A673 (cell line): ENCODE results near the gene DDR2. TPM values are rescaled to one million over a fixed set of nuclear protein-coding genes. Genes with fewer than 3 reads are reported as not detected.

Experiments
- BruUV-seq: library from RNA; stranded (reverse); fragments of 400-500 nt; replicated peaks from 2 replicates; lab custom pipeline; 2021; lab: Mats Ljungman, UMichigan
- CTCF ChIA-PET: fragments of 300-600 bp; sonication (Branson Sonifier 250); formaldehyde crosslinking; loops from one replicate; lab custom pipeline; 2022; ENCODE audit warnings: antibody characterized with exemption; lab: Charles Lee
- POLR2A ChIA-PET: fragments of 300-600 bp; sonication (Branson Sonifier 250); formaldehyde crosslinking; loops from one replicate; lab custom pipeline; 2022; ENCODE audit warnings: antibody characterized with exemption; ENCODE audit not compliant: low non-redundant PET; lab: Charles Lee
- DNase-seq: peaks from one replicate; pipeline ENCODE4 v3.0.0-alpha.2; 2015; ENCODE audit warnings: low spot score
- H3K27ac ChIP-seq: fragments of 200-600 bp; sonication (generic); 2 replicates; pipeline ENCODE4 v1.5.1; 2016; ENCODE audit warnings: mixed run types, low read depth, mild to moderate bottlenecking, mixed read lengths, antibody characterized with exemption, low read length; ENCODE audit not compliant: poor library complexity, severe bottlenecking
- H3K27me3 ChIP-seq: fragments of 200-600 bp; sonication (generic); replicated peaks from 2 replicates; pipeline ENCODE4 v1.6.1; 2017; ENCODE audit warnings: mixed run types, low read depth, mild to moderate bottlenecking, mixed read lengths, antibody characterized with exemption, low read length; ENCODE audit not compliant: insufficient read depth, poor library complexity
- H3K36me3 ChIP-seq: fragments of 200-600 bp; sonication (generic); 2 replicates; pipeline ENCODE4 v1.6.1; 2016; ENCODE audit warnings: mixed run types, mild to moderate bottlenecking, mixed read lengths, antibody characterized with exemption, low read length; ENCODE audit not compliant: insufficient read depth, poor library complexity, severe bottlenecking
- H3K4me1 ChIP-seq: fragments of 200-600 bp; sonication (generic); 2 replicates; pipeline ENCODE4 v1.6.1; 2017; ENCODE audit warnings: mixed run types, mild to moderate bottlenecking, mixed read lengths, antibody characterized with exemption, low read length; ENCODE audit not compliant: insufficient read depth, poor library complexity, severe bottlenecking
- H3K4me3 ChIP-seq: fragments of 200-600 bp; sonication (generic); 2 replicates; pipeline ENCODE4 v1.5.1; 2016; ENCODE audit warnings: low read depth, mixed run types, mild to moderate bottlenecking, mixed read lengths, low read length; ENCODE audit not compliant: poor library complexity, severe bottlenecking
- H3K9me3 ChIP-seq: fragments of 200-600 bp; sonication (generic); 2 replicates; pipeline ENCODE4 v1.6.1; 2016; ENCODE audit warnings: mixed run types, low read depth, mild to moderate bottlenecking, mixed read lengths, antibody characterized with exemption, low read length; ENCODE audit not compliant: poor library complexity, severe bottlenecking
- CTCF ChIP-seq: fragments of 300-800, 200-600 bp; sonication (generic); conservative IDR thresholded peaks from 2 replicates; pipeline ENCODE4 v1.5.1; 2017; ENCODE audit warnings: low read depth, mild to moderate bottlenecking, antibody characterized with exemption, low read length, moderate library complexity, mixed read lengths
- EZH2 ChIP-seq: fragments of 200-600 bp; sonication (generic); IDR thresholded peaks from 2 replicates; pipeline ENCODE4 v1.6.1; 2017; ENCODE audit warnings: borderline replicate concordance, low read depth, mild to moderate bottlenecking, mixed read lengths, antibody characterized with exemption, low read length; ENCODE audit not compliant: poor library complexity, severe bottlenecking
- intact Hi-C: fragments of 100-400 bp; cut with micrococcal nuclease; formaldehyde crosslinking; loops from one replicate; pipeline ENCODE4 v1.10.0; 2022; ENCODE audit not compliant: unreplicated experiment
- total RNA-seq: library from RNA; stranded (reverse); gene quantifications from 2 replicates; pipeline ENCODE4 v1.2.3, GENCODE V29; 2021

Gene DDR2
- total RNA-seq, 1 experiment from 2014 or later, result 121 TPM

- intact Hi-C loops, result no loop called here
- Histone ChIP-seq H3K4me3 (no peak overlapping the region), H3K36me3 (peaks cover 59% of the 10 kb centered on the region), H3K4me1 (peaks cover 21% of the 10 kb centered on the region), H3K27ac (no peak overlapping the region), H3K27me3 (no peaks in the 10 kb centered on the region), H3K9me3 (no peaks in the 10 kb centered on the region)
- ChIA-PET POLR2A (no interaction called here), CTCF (no interaction called here)
- TF ChIP-seq EZH2, result no peak
- no peak for TF ChIP-seq CTCF
- DNase-seq, result no peak
- no TSS peak for BruUV-seq
Measured at GRCh38 chr1:162753998-162754585, 121.8 kb downstream of the DDR2 start.

GRCh38 chr1:162755306-162755705 is 123.0 kb downstream of the DDR2 start:
- intact Hi-C loops, result no loop called here
- H3K9me3 ChIP-seq, result no peaks in the 10 kb centered on the region
- BruUV-seq, result no TSS peak
- TF ChIP-seq CTCF (no peak), EZH2 (no peak)
- ChIA-PET POLR2A (no interaction called here), CTCF (no interaction called here)
- H3K4me1 ChIP-seq, result peaks cover 21% of the 10 kb centered on the region
- H3K36me3 ChIP-seq, result peaks cover 70% of the 10 kb centered on the region
- H3K27ac ChIP-seq, result no peak overlapping the region
- DNase-seq, result no peak
- H3K4me3 ChIP-seq, result no peak overlapping the region
- H3K27me3 ChIP-seq, result no peaks in the 10 kb centered on the region

GRCh38 chr1:162756523-162756922 is 124.3 kb downstream of the DDR2 start:
- BruUV-seq, result no TSS peak
- Histone ChIP-seq H3K27ac (peak overlapping the region; percentile 49), H3K36me3 (peaks cover 80% of the 10 kb centered on the region), H3K4me3 (no peak overlapping the region), H3K27me3 (no peaks in the 10 kb centered on the region), H3K4me1 (peaks cover 21% of the 10 kb centered on the region), H3K9me3 (no peaks in the 10 kb centered on the region)
- TF ChIP-seq CTCF, result 0 out of 2 replicates have a peak, but pooled peaks have one; percentile 16
- no peak for TF ChIP-seq EZH2
- ChIA-PET CTCF (no interaction called here), POLR2A (no interaction called here)
- DNase-seq, result peak; percentile 35
- intact Hi-C loops, result no loop called here
